ENCODE data around the gene C1orf56.
"Not testable (repeated sequence)": the region's sequence is repeated elsewhere in the genome, so short reads cannot be mapped to it uniquely, and the experiment has no call there.

Gene C1orf56

DNA sequence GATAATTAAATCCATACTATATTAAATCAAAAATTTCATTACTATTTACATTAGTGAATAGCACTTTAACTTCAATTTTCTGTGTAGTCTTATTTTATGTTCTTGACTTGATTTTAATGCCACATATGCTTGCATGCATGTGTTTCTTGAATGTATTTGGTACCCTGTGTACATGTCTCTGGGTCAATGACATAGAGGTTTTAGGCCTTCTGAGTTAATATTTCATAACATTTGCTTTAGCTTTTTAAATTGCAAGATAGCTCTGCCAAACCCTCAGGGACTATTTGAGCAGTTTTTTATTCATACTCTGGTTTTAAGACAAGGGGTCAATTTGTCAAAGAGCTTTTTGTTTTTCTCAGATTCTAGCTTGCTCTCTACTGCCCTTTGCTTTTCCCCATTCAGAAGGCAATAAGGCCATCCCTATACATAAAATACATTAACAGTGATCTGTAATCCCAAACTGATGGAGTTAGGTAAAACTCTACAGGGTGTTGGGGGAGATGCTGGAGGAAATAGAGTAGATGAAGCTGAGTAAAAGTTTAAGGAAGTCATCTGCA, 17.6 kb downstream of the C1orf56 start:
- no peak for DNase-seq

DNA sequence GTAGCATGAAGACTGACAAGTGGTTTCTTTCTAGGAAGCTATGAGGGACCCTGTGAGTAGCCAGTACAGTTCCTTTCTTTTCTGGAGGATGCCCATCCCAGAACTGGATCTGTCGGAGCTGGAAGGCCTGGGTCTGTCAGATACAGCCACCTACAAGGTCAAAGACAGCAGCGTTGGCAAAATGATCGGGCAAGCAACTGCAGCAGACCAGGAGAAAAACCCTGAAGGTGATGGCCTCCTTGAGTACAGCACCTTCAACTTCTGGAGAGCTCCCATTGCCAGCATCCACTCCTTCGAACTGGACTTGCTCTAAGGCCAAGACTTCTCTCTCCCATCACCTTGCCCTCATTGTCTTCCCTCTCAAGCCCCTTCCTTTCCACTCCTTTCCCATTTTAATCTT, 19.6 kb downstream of the C1orf56 start:
- no peak for DNase-seq

DNA sequence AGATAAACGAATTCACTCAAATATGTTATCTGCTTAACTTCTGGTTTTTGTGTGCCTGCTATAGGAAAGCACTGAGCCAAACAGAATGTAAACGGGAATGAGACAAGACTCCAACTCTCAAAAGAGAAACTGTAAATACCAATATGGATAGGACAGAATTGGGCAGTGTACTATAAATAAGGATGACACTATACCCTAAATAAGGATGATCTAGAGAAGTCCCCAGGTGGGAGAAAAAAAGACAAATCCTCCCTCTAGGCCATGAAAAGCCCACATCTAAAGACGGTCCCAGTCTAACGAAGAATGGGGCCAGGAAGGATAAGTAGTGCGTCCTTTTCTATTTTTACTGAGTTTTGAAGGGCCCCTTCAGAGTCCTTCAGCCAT, 21.5 kb downstream of the C1orf56 start:
- no peak for DNase-seq

DNA sequence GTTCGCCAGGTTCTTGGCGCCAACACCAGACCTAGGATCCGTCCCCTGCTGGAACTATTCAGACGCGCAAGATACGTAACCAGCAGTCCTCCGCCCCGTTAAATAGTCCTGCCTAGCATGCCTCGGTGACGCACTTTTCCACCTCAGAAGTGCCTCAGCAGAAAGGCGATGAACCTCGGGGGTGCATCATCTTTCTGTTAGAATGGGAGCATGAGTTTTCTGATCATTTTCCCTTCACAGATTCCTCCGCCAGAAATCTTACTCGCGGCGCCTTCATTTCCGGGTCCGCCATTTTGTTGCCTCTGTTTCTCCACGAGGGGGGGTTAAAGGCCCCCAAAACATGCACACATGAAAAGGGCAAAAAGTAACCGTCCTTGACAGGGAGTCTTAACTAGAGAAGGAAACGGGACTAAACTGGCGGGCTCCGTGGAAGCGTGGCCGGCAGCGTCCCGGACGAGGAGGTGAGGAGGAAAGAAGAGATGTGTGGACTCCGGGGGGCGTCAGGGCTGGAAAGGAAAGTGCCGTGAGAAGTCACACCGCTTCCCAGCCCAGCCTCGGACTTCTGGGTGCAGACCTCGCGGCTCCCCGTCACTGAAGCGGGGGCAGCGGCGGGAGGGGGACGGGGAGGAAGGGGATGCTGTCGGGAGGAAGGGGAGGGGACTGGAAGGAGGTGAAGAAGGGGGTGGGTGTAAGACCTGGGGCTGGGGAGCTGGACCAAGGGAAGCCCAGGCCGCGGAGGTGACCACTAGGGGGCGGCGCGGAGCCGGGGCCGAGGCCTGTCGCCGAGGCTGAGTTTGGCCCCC, 23.1 kb downstream of the C1orf56 start, which contains the start of gene GABPB2:
Gene GABPB2 (plus strand): TSS at position 288 of the 803 bp plus-strand sequence. CDS start 17,429 bp downstream, outside the sequence.
- DNase-seq = peak; percentile 94

DNA sequence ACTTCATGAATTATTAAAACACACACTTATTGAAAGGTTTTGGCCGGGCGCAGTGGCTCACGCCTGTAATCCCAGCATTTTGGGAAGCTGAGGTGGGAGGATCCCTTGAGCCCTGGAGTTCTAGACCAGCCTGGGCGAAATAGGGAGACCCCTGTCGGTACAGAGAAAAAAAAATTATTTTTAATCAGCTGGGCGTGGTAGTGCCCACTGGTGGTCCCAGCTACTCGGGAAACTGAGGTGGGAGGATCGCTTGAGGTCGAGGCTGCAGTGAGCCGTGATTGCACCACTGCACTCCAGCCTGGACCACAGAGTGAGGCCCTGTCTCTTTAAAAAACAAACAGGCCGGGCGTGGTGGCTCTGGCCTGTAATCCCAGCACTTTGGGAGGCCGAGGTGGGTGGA, 24.7 kb downstream of the C1orf56 start:
- no peak for DNase-seq

DNA sequence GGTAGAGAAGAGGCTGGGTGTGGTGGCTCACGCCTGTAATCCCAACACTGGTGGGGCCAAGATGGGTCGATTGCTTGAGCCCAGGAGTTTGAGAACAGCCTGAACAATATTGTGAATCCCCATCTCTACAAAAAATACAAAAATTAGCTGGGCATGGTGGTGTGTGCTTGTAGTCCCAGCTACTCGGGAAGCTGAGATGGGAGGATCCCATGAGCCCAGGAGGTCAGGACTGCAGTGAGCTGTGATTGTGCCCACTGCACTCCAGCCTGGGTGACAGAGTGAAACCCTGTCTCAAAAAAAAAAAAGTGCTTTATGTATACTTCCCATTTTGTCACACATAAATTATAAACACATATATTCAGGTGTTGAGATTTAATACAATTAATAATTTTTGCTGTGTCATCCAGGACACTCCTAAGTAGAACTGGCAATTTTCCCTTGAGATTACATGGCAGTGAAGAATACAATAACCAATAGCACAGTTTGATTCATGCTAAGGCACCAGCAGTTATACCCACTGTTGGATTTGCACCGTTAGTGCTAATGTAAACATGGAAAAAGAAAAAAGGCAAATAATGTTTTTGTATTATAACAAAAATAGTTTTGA, 38.5 kb downstream of the C1orf56 start:
- no peak for DNase-seq

DNA sequence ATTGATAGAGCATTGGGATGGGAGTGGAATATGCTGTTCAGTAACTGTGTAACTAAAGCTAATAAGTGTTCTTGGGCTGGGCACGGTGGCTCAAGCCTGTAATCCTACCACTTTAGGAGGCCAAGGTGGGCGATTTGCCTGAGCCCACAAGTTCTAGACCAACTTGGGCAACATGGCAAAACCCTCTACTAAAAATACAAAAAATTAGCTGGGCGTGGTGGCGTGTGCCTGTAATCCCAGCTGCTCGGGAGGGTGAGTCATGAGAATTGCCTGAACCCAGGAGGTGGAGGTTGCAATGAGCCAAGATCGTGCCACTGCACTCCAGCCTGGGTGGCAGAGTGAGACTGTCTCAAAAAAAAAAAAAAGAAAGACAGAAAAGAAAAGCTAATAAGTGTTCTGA, 49.9 kb downstream of the C1orf56 start:
- not testable (repeated sequence) for DNase-seq

DNA sequence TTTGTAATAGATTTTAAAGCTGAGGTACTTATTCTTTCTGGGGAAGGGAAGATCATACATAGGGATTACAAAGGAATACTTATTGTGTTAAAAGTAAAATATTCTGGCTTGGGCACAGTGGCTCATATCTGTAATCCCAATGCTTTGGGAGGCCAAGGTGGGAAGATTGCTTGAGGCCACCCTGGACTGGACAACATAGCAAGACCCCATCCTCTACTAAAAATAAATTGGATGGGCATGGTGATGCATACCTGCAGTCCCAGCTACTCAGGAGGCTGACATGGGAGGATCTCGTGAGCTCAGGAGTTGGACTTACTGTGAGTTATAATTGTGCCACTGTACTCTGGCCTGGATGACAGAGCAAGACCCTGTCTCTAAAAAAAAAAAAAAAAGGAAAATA, 50.6 kb downstream of the C1orf56 start:
- no peak for DNase-seq

Data from midbrain (tissue), 1 donor.